GM23338 (cell line): ENCODE data around the gene KCNMB1. TPM values are rescaled to one million over a fixed set of nuclear protein-coding genes. Genes with fewer than 3 reads are reported as not detected.

ENCODE experiments used
- ATAC-seq: fragments of 200-7000 bp; cut with Tn5 transposase; 3 replicates; pipeline ENCODE4 v1.9.1; 2020
- DNase-seq: peaks from one replicate; pipeline ENCODE4 v3.0.0-alpha.2; 2015; ENCODE audit warnings: low spot score
- H2AFZ ChIP-seq: fragments of 200-600 bp; sonication (generic); 2 replicates; pipeline ENCODE4 v1.8.0; 2016; ENCODE audit warnings: antibody characterized with exemption, mild to moderate bottlenecking, moderate library complexity
- H3F3A ChIP-seq: fragments of 200-600 bp; sonication (generic); replicated peaks from 2 replicates; pipeline ENCODE4 v1.8.0; 2017; ENCODE audit warnings: antibody characterized with exemption, mixed run types, low read depth
- H3K27ac ChIP-seq: fragments of 200-600 bp; sonication (generic); 2 replicates; pipeline ENCODE4 v1.6.1; 2016; ENCODE audit warnings: low read depth
- H3K27me3 ChIP-seq: fragments of 200-600 bp; sonication (generic); 2 replicates; pipeline ENCODE4 v1.8.0; 2016; ENCODE audit warnings: mild to moderate bottlenecking, mixed run types, moderate library complexity; ENCODE audit not compliant: insufficient read depth
- H3K36me3 ChIP-seq: fragments of 200-600 bp; sonication (generic); 2 replicates; pipeline ENCODE4 v1.8.0; 2016; ENCODE audit warnings: mild to moderate bottlenecking; ENCODE audit not compliant: insufficient read depth
- H3K4me1 ChIP-seq: fragments of 200-600 bp; sonication (generic); 2 replicates; pipeline ENCODE4 v1.8.0; 2016; ENCODE audit warnings: mild to moderate bottlenecking, moderate library complexity; ENCODE audit not compliant: insufficient read depth
- H3K4me2 ChIP-seq: fragments of 200-600 bp; sonication (generic); 2 replicates; pipeline ENCODE4 v1.7.1; 2017; ENCODE audit warnings: mixed run types
- H3K4me3 ChIP-seq: fragments of 200-600 bp; sonication (generic); 2 replicates; pipeline ENCODE4 v1.6.1; 2016; ENCODE audit warnings: mixed run types
- H3K79me2 ChIP-seq: fragments of 200-600 bp; sonication (generic); replicated peaks from 2 replicates; pipeline ENCODE4 v1.8.0; 2017; ENCODE audit warnings: mild to moderate bottlenecking; ENCODE audit not compliant: insufficient read depth
- H3K9me2 ChIP-seq: fragments of 200-600 bp; sonication (generic); 2 replicates; pipeline ENCODE4 v1.8.0; 2017; ENCODE audit not compliant: insufficient read depth
- H4K20me1 ChIP-seq: fragments of 200-600 bp; sonication (generic); replicated peaks from 2 replicates; pipeline ENCODE4 v1.8.0; 2017; ENCODE audit warnings: mild to moderate bottlenecking; ENCODE audit not compliant: insufficient read depth
- H3K27ac Mint-ChIP-seq: 2 replicates; pipeline ENCODE4 v1.8.0; 2020; ENCODE audit warnings: inconsistent platforms, mild to moderate bottlenecking, moderate library complexity, mixed read lengths
- H3K27me3 Mint-ChIP-seq: 3 replicates; pipeline ENCODE4 v1.8.0; 2022; ENCODE audit warnings: low read depth, mild to moderate bottlenecking, moderate library complexity, mixed read lengths, inconsistent platforms; ENCODE audit not compliant: insufficient read depth, poor library complexity
- H3K36me3 Mint-ChIP-seq: 3 replicates; pipeline ENCODE4 v1.8.0; 2021; ENCODE audit warnings: low read depth, mild to moderate bottlenecking, inconsistent platforms, moderate library complexity, mixed read lengths
- H3K4me1 Mint-ChIP-seq: 3 replicates; pipeline ENCODE4 v1.8.0; 2020; ENCODE audit warnings: mild to moderate bottlenecking, inconsistent platforms, mixed read lengths
- H3K4me3 Mint-ChIP-seq: 3 replicates; pipeline ENCODE4 v1.8.0; 2021; ENCODE audit warnings: moderate library complexity, mild to moderate bottlenecking, inconsistent platforms, mixed read lengths
- H3K9me3 Mint-ChIP-seq: 3 replicates; pipeline ENCODE4 v1.8.0; 2020; ENCODE audit warnings: moderate library complexity, mild to moderate bottlenecking, inconsistent platforms, mixed read lengths
- CREB1 ChIP-seq: fragments of 250-450 bp; sonication (Bioruptor Pico); IDR thresholded peaks from 2 replicates; pipeline ENCODE4 v1.5.0; 2020; ENCODE audit warnings: low read depth, mild to moderate bottlenecking, moderate library complexity
- CTCF ChIP-seq, 2 experiments: fragments of 200-600 bp in 1 of 2; sonication (generic) in 1 of 2; conservative IDR thresholded peaks; 2 replicates each; pipeline versions ENCODE4 v1.5.1 to v1.6.1; 2016 to 2017; ENCODE audit warnings: antibody characterized with exemption in 2 of 2, low read depth in 2 of 2, mild to moderate bottlenecking in 2 of 2, moderate library complexity in 1 of 2
- EZH2 ChIP-seq: fragments of 200-600 bp; sonication (generic); IDR thresholded peaks from one replicate; pipeline ENCODE4 v1.8.0; 2017; ENCODE audit warnings: antibody characterized with exemption, mild to moderate bottlenecking, low read depth; ENCODE audit not compliant: unreplicated experiment
- EZH2phosphoT487 ChIP-seq: fragments of 200-600 bp; sonication (generic); IDR thresholded peaks from one replicate; pipeline ENCODE4 v1.8.1; 2018; ENCODE audit warnings: antibody characterized with exemption; ENCODE audit not compliant: unreplicated experiment
- JUNB ChIP-seq: IDR thresholded peaks from one replicate; pipeline ENCODE4 v1.6.1; 2016; ENCODE audit warnings: antibody characterized with exemption; ENCODE audit not compliant: unreplicated experiment
- NANOG ChIP-seq: IDR thresholded peaks from 2 replicates; pipeline ENCODE4 v1.6.1; 2016; ENCODE audit warnings: antibody characterized with exemption, borderline replicate concordance
- POLR2AphosphoS5 ChIP-seq: IDR thresholded peaks from 2 replicates; pipeline ENCODE4 v1.6.1; 2016; ENCODE audit warnings: antibody characterized with exemption, low read depth
- REST ChIP-seq: IDR thresholded peaks from one replicate; pipeline ENCODE4 v1.6.1; 2018; ENCODE audit warnings: antibody characterized with exemption; ENCODE audit not compliant: unreplicated experiment
- STAT1 ChIP-seq: IDR thresholded peaks from one replicate; pipeline ENCODE4 v1.6.1; 2016; ENCODE audit warnings: antibody characterized with exemption; ENCODE audit not compliant: unreplicated experiment
- ZNF114 ChIP-seq: fragments of 250-450 bp; sonication (Bioruptor Pico); IDR thresholded peaks from 2 replicates; pipeline ENCODE4 v1.5.0; 2020; ENCODE audit warnings: mild to moderate bottlenecking, moderate library complexity
- ZNF331 ChIP-seq: fragments of 250-450 bp; sonication (Bioruptor Pico); IDR thresholded peaks from 2 replicates; pipeline ENCODE4 v1.5.0; 2020; ENCODE audit warnings: low read depth, mild to moderate bottlenecking, moderate library complexity
- polyA plus RNA-seq: library from polyadenylated mRNA; unstranded; fragments of >200 nt; fragmentation: Nextera tagmentation; extraction: Ambion mirVana; gene quantifications from 2 replicates; pipeline ENCODE4 v1.2.1, GENCODE V29; 2016
- total RNA-seq: library from RNA; depleted of rRNA; stranded (reverse); fragments of >200 nt; shearing (Covaris generic); gene quantifications from 2 replicates; pipeline ENCODE4 v1.2.3, GENCODE V29; 2014
- TF ChIP-seq, protein P1 (sequence below): fragments of 250-450 bp; sonication (Bioruptor Pico); IDR thresholded peaks from 2 replicates; pipeline ENCODE4 v1.5.0; 2020; ENCODE audit warnings: mild to moderate bottlenecking, moderate library complexity
- TF ChIP-seq, protein P2 (sequence below): IDR thresholded peaks from 2 replicates; pipeline ENCODE4 v1.6.1; 2016; ENCODE audit warnings: antibody characterized with exemption

Gene KCNMB1
- total and polyA plus RNA-seq, 2 experiments from 2014 or later = 0.17 to 0.19 TPM

GRCh38 chr5:170436335-170436734 lies 47.2 kb upstream of the KCNMB1 start:
- Histone ChIP-seq H3F3A (no peaks in the 10 kb centered on the region), H3K27ac (no peak overlapping the region), H3K36me3 (0 out of 2 replicates have a peak, but pooled peaks cover 6% of the 10 kb centered on the region), H3K4me2 (no peak overlapping the region), H3K4me1 (peaks cover 21% of the 10 kb centered on the region), H4K20me1 (no peaks in the 10 kb centered on the region), H3K9me2 (no peaks in the 10 kb centered on the region), H3K79me2 (no peaks in the 10 kb centered on the region), H3K4me3 (no peak overlapping the region), H3K27me3 (no peaks in the 10 kb centered on the region), H2AFZ (no peak overlapping the region)
- no peak for ATAC-seq
- TF ChIP-seq STAT1 = no peak
- TF ChIP-seq POLR2AphosphoS5 = no peak
- TF ChIP-seq EZH2phosphoT487 = no peak
- no peak for TF ChIP-seq REST
- TF ChIP-seq, protein P1, sequence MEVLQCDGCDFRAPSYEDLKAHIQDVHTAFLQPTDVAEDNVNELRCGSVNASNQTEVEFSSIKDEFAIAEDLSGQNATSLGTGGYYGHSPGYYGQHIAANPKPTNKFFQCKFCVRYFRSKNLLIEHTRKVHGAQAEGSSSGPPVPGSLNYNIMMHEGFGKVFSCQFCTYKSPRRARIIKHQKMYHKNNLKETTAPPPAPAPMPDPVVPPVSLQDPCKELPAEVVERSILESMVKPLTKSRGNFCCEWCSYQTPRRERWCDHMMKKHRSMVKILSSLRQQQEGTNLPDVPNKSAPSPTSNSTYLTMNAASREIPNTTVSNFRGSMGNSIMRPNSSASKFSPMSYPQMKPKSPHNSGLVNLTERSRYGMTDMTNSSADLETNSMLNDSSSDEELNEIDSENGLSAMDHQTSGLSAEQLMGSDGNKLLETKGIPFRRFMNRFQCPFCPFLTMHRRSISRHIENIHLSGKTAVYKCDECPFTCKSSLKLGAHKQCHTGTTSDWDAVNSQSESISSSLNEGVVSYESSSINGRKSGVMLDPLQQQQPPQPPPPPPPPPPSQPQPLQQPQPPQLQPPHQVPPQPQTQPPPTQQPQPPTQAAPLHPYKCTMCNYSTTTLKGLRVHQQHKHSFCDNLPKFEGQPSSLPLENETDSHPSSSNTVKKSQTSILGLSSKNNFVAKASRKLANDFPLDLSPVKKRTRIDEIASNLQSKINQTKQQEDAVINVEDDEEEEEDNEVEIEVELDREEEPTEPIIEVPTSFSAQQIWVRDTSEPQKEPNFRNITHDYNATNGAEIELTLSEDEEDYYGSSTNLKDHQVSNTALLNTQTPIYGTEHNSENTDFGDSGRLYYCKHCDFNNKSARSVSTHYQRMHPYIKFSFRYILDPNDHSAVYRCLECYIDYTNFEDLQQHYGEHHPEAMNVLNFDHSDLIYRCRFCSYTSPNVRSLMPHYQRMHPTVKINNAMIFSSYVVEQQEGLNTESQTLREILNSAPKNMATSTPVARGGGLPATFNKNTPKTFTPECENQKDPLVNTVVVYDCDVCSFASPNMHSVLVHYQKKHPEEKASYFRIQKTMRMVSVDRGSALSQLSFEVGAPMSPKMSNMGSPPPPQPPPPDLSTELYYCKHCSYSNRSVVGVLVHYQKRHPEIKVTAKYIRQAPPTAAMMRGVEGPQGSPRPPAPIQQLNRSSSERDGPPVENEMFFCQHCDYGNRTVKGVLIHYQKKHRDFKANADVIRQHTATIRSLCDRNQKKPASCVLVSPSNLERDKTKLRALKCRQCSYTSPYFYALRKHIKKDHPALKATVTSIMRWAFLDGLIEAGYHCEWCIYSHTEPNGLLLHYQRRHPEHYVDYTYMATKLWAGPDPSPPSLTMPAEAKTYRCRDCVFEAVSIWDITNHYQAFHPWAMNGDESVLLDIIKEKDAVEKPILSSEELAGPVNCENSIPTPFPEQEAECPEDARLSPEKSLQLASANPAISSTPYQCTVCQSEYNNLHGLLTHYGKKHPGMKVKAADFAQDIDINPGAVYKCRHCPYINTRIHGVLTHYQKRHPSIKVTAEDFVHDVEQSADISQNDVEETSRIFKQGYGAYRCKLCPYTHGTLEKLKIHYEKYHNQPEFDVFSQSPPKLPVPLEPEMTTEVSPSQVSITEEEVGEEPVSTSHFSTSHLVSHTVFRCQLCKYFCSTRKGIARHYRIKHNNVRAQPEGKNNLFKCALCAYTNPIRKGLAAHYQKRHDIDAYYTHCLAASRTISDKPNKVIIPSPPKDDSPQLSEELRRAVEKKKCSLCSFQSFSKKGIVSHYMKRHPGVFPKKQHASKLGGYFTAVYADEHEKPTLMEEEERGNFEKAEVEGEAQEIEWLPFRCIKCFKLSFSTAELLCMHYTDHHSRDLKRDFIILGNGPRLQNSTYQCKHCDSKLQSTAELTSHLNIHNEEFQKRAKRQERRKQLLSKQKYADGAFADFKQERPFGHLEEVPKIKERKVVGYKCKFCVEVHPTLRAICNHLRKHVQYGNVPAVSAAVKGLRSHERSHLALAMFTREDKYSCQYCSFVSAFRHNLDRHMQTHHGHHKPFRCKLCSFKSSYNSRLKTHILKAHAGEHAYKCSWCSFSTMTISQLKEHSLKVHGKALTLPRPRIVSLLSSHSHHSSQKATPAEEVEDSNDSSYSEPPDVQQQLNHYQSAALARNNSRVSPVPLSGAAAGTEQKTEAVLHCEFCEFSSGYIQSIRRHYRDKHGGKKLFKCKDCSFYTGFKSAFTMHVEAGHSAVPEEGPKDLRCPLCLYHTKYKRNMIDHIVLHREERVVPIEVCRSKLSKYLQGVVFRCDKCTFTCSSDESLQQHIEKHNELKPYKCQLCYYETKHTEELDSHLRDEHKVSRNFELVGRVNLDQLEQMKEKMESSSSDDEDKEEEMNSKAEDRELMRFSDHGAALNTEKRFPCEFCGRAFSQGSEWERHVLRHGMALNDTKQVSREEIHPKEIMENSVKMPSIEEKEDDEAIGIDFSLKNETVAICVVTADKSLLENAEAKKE (CRISPR knock-in tag) = no peak
- TF ChIP-seq CTCF (conservative IDR thresholded peaks at IDR 0.05; ENCODE audit: low read depth in 2 of 2) = no peak
- TF ChIP-seq ZNF114 (CRISPR knock-in tag) = no peak
- no peak for TF ChIP-seq ZNF331
- TF ChIP-seq, protein P2, sequence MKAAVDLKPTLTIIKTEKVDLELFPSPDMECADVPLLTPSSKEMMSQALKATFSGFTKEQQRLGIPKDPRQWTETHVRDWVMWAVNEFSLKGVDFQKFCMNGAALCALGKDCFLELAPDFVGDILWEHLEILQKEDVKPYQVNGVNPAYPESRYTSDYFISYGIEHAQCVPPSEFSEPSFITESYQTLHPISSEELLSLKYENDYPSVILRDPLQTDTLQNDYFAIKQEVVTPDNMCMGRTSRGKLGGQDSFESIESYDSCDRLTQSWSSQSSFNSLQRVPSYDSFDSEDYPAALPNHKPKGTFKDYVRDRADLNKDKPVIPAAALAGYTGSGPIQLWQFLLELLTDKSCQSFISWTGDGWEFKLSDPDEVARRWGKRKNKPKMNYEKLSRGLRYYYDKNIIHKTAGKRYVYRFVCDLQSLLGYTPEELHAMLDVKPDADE = no peak
- no peak for TF ChIP-seq NANOG
- no peak for TF ChIP-seq CREB1
- no peak for TF ChIP-seq JUNB
- TF ChIP-seq EZH2 = no peak
- H3K4me1 Mint-ChIP-seq = peaks cover 31% of the 10 kb centered on the region
- H3K36me3 Mint-ChIP-seq = peaks cover 2% of the 10 kb centered on the region; the same call in 1 of the 3 replicates
- H3K4me3 Mint-ChIP-seq = no peak overlapping the region
- peaks cover 6% of the 10 kb centered on the region; the same call in 2 of the 3 replicates for H3K9me3 Mint-ChIP-seq
- H3K27me3 Mint-ChIP-seq = peaks cover 5% of the 10 kb centered on the region
- H3K27ac Mint-ChIP-seq = no peak overlapping the region
- DNase-seq = no peak
